Measurements from ENCODE around the gene SLC31A1. TPM values are rescaled to one million over a fixed set of nuclear protein-coding genes. Genes with fewer than 3 reads are reported as not detected.

The SLC31A1 gene
- total RNA-seq, 4 donors from 2014 or later: 17.1 to 46.3 (median 27.2) TPM

DNA sequence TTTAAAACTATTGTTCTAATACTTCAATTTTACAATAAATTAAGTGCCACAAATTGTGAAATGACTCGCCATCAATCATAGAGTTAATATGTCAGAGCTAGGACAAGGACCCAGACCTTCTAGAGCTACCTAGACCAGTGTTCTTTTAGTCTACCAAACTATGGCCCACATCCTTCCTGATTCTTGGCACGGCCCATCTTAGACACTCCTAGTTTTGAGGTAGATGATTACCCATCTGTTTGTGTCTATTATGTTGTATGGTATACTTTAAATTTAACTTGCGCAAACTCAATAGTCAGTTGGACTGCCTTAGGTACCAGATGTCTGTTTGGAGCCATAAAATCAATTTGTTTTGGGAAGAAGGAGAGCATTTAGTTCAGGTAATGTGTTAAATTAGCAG, 36.5 kb downstream of the SLC31A1 start:
- no peaks in the 10 kb centered on the region for H3K9me3 ChIP-seq
- TF ChIP-seq CTCF (IDR thresholded peaks at IDR 0.05) (no peak), POLR2AphosphoS5 (IDR thresholded peaks at IDR 0.05) (no peak), POLR2A (IDR thresholded peaks at IDR 0.05) (no peak), EP300 (IDR thresholded peaks at IDR 0.05) (no peak)

GRCh38 chr9:113258282-113258681, 36.9 kb downstream of the SLC31A1 start:
- no peak for DNase-seq (ENCODE audit: low spot score in 2 of 2)
- whole genome bisulfite sequencing: 95% methylated on average over 1 of the region's 1 CpG
- Histone ChIP-seq H3K4me3 (no peak overlapping the region), H3K4me1 (no peaks in the 10 kb centered on the region), H3K27ac (no peak overlapping the region), H3K9me3 (no peaks in the 10 kb centered on the region), H3K27me3 (no peaks in the 10 kb centered on the region), H3K36me3 (peaks cover 59% of the 10 kb centered on the region)
- no peak for TF ChIP-seq POLR2A (IDR thresholded peaks at IDR 0.05)
- no peak for TF ChIP-seq CTCF (IDR thresholded peaks at IDR 0.05)
- no peak for TF ChIP-seq EP300 (IDR thresholded peaks at IDR 0.05)
- no peak for TF ChIP-seq POLR2AphosphoS5 (IDR thresholded peaks at IDR 0.05)

More for the DNA sequence above, 36.5 kb downstream of the SLC31A1 start:
- Histone ChIP-seq H3K36me3 (peaks cover 59% of the 10 kb centered on the region), H3K27ac (no peak overlapping the region), H3K4me3 (no peak overlapping the region), H3K27me3 (no peaks in the 10 kb centered on the region), H3K4me1 (no peaks in the 10 kb centered on the region)
- no peak for DNase-seq (ENCODE audit: low spot score in 2 of 2)
- WGBS: 93% methylated on average over 3 of the region's 3 CpGs

- no peaks in the 10 kb centered on the region for H3K4me1 ChIP-seq
- no peaks in the 10 kb centered on the region for H3K27me3 ChIP-seq
- no peak for DNase-seq (ENCODE audit: low spot score in 2 of 2)
- TF ChIP-seq POLR2A (IDR thresholded peaks at IDR 0.05) (no peak), POLR2AphosphoS5 (IDR thresholded peaks at IDR 0.05) (no peak), EP300 (IDR thresholded peaks at IDR 0.05) (no peak), CTCF (IDR thresholded peaks at IDR 0.05) (no peak)
- H3K9me3 ChIP-seq: no peaks in the 10 kb centered on the region
- H3K4me3 ChIP-seq: no peak overlapping the region
- H3K36me3 ChIP-seq: peaks cover 59% of the 10 kb centered on the region
- H3K27ac ChIP-seq: no peak overlapping the region
- WGBS: 62% methylated on average over 1 of the region's 1 CpG
Measured at GRCh38 chr9:113261917-113262671, 40.8 kb downstream of the SLC31A1 start.

DNA sequence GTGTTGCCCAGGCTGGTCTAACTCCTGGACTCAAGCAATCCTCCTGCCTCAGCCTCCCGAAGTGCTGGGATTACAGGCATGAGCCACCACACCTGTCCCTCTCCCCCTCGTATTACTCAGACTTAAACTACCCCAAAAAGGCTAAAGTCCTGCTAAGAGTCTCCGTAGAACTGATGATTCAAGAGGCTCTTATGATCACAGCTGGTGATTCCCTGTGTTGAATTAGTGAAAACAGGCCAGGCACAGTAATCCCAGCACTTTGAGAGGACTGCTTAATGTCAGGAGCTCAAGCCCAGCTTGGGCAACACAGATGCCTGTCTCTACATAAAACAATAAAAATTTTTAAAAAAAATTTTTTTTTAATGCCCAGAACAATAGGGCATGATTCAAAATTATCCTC, 44.8 kb downstream of the SLC31A1 start:
- TF ChIP-seq EP300 (IDR thresholded peaks at IDR 0.05): no peak
- TF ChIP-seq CTCF (IDR thresholded peaks at IDR 0.05): no peak
- TF ChIP-seq POLR2AphosphoS5 (IDR thresholded peaks at IDR 0.05): no peak
- no peak for TF ChIP-seq POLR2A (IDR thresholded peaks at IDR 0.05)
- H3K4me3 ChIP-seq: no peak overlapping the region
- 87% methylated on average over 3 of the region's 3 CpGs for WGBS
- H3K27me3 ChIP-seq: no peaks in the 10 kb centered on the region
- no peak for DNase-seq (ENCODE audit: low spot score in 2 of 2)
- no peaks in the 10 kb centered on the region for H3K4me1 ChIP-seq
- no peaks in the 10 kb centered on the region for H3K9me3 ChIP-seq
- no peak overlapping the region for H3K27ac ChIP-seq
- H3K36me3 ChIP-seq: peaks cover 56% of the 10 kb centered on the region

GRCh38 chr9:113267911-113268566, 46.7 kb downstream of the SLC31A1 start:
- TF ChIP-seq POLR2AphosphoS5 (IDR thresholded peaks at IDR 0.05): no peak
- TF ChIP-seq CTCF (IDR thresholded peaks at IDR 0.05): no peak
- TF ChIP-seq POLR2A (IDR thresholded peaks at IDR 0.05): no peak
- no peak for TF ChIP-seq EP300 (IDR thresholded peaks at IDR 0.05)
- no peaks in the 10 kb centered on the region for H3K27me3 ChIP-seq
- no peak for DNase-seq (ENCODE audit: low spot score in 2 of 2)
- H3K4me3 ChIP-seq: no peak overlapping the region
- H3K36me3 ChIP-seq: peaks cover 62% of the 10 kb centered on the region
- H3K27ac ChIP-seq: no peak overlapping the region
- WGBS: 96% methylated on average over 4 of the region's 4 CpGs
- H3K9me3 ChIP-seq: no peaks in the 10 kb centered on the region
- H3K4me1 ChIP-seq: no peaks in the 10 kb centered on the region
